BLaER1 treated with 17β-estradiol and CSF1 and Interleukin-3, amounts not matched to agents 10 nM and 100 nM (cell line): ENCODE results near the gene GZMA.

Source experiments
- H3K27ac ChIP-seq, 11 experiments: shearing (Covaris generic); formaldehyde crosslinking; 2 replicates each; pipeline ENCODE4 v1.8.1; 2022
- H3K27me3 ChIP-seq, 11 experiments: shearing (Covaris generic); formaldehyde crosslinking; 2 replicates each; pipeline ENCODE4 v1.8.1; 2022
- H3K36me3 ChIP-seq, 11 experiments: shearing (Covaris generic); formaldehyde crosslinking; 2 replicates each; pipeline ENCODE4 v1.8.1; 2022
- H3K4me1 ChIP-seq, 10 experiments: shearing (Covaris generic); formaldehyde crosslinking; 2 replicates each; pipeline ENCODE4 v1.8.1; 2022
- H3K4me2 ChIP-seq, 11 experiments: shearing (Covaris generic); formaldehyde crosslinking; 2 replicates each; pipeline ENCODE4 v1.8.1; 2022
- H3K4me3 ChIP-seq, 10 experiments: shearing (Covaris generic); formaldehyde crosslinking; 2 replicates each; pipeline ENCODE4 v1.8.1; 2022
- H3K9ac ChIP-seq, 11 experiments: shearing (Covaris generic); formaldehyde crosslinking; 2 replicates each; pipeline ENCODE4 v1.8.1; 2022
- H3K9me3 ChIP-seq, 11 experiments: shearing (Covaris generic); formaldehyde crosslinking; replicated peaks in 1 of 11; 2 replicates each; pipeline ENCODE4 v1.8.1; 2022
- H4K20me1 ChIP-seq, 11 experiments: shearing (Covaris generic); formaldehyde crosslinking; 2 replicates each; pipeline ENCODE4 v1.8.1; 2022
- Cebpa-rat ChIP-seq, 11 experiments: shearing (Covaris generic); IDR thresholded peaks; 2 replicates each; pipeline ENCODE4 v1.8.1; 2022

The GZMA gene

DNA sequence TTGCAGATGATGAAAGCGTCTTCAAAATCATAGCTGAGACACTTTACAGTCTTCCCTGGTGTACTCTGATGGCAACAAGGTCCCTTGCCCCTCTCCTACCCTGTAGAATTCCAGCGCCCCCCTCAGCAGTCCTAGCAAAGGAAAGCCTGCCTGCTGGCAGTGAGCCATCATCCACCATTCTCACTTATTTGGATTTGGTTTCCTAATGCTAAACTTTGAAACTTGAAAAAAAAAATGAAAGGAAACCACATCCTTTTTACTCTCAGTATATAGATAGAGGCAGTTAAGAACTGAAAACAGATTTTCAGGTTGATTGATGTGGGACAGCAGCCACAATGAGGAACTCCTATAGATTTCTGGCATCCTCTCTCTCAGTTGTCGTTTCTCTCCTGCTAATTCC lies at the start of gene GZMA:
Gene GZMA, plus strand, starts transcription at position 299 of the 400 bp plus-strand sequence. Its CDS starts 37 bp downstream, at position 336.
- Histone ChIP-seq H3K27me3 (no peaks in the 10 kb centered on the region), H3K36me3 (peaks cover 0 to 11% (median 0%) of the 10 kb centered on the region in 11 experiments; a peak in 3 of 22 replicates), H3K9ac (peak within 1 kb of the TSS in 8 of 11 experiments; percentile 23 to 74 (median 60); a peak in 15 of 22 replicates), H3K9me3 (peaks cover 20 to 44% (median 32%) of the 10 kb centered on the region in 11 experiments), H3K4me2 (peak within 1 kb of the TSS; percentile 44 to 84 (median 76); a peak in 21 of 22 replicates), H4K20me1 (no peaks in the 10 kb centered on the region), H3K27ac (peak within 1 kb of the TSS in 8 of 11 experiments; percentile 66 to 82 (median 74); a peak in 17 of 22 replicates), H3K4me3 (peak within 1 kb of the TSS in 7 of 10 experiments; percentile 7 to 55 (median 34); a peak in 10 of 20 replicates), H3K4me1 (peaks cover 32 to 58% (median 50%) of the 10 kb centered on the region in 10 experiments)
- no peak for TF ChIP-seq Cebpa-rat (IDR thresholded peaks at IDR 0.05)

DNA sequence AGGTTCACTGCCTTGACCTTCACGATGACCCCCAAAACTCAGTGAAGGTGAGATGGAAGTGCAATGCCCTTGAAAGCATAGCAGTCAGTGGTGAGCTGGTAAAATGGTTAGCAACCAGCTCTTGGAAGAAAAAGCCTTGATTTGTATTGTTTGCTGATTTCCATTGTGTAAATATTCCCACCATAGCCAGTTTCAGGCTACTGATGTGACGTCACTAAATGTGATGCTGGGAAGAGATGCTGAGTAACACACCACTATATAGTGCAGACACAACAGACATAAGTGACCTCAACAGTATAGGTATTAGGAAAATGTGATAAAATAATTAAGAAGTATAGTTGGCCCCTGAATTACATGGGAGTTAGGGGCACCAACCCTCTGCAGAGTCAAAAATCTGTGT lies 47.3 kb upstream of the GZMA start:
- H3K36me3 ChIP-seq = no peaks in the 10 kb centered on the region; a peak in 1 of 22 replicates
- no peak overlapping the region for H3K27ac ChIP-seq
- H4K20me1 ChIP-seq = no peaks in the 10 kb centered on the region
- H3K27me3 ChIP-seq = no peaks in the 10 kb centered on the region
- no peaks in the 10 kb centered on the region for H3K4me1 ChIP-seq
- H3K4me2 ChIP-seq = no peak overlapping the region
- H3K4me3 ChIP-seq = no peak overlapping the region
- no peak for TF ChIP-seq Cebpa-rat (IDR thresholded peaks at IDR 0.05)
- H3K9me3 ChIP-seq = peaks cover 28 to 51% (median 37%) of the 10 kb centered on the region in 11 experiments
- no peak overlapping the region for H3K9ac ChIP-seq

DNA sequence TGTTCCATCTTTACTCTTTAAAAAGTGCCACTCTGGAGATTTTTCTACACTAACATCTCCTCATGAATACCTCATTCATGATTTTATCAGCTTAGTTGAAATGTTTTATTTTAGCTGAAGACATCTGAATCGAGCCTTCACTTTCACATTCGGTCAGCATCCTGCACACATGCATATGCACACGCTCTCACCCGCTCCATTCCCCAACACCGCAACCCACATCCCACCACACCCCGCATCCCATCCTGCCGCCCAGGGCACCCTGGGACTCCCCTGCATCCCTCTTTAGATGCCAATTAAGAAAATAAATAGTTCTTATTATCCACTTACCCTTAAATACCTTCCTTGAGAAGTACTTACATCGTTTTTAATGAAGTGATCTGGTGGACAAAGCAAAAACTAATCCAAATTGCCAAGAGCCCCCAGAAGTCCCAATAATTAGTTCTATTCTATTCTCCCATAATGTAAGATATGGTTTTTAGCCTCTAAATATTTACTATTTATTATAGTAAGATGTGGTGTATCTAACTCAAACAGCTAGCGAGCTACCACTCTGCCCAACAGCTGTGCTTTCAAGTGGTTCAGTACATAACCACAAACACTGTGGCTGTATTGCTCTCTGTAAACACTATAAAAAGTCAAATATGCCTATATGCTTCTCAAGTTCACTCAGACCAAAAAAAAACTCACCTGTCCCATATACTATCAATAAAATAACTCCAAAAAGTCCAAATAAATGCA lies 40.2 kb upstream of the GZMA start:
- no peak for TF ChIP-seq Cebpa-rat (IDR thresholded peaks at IDR 0.05)
- peaks cover 12 to 34% (median 28%) of the 10 kb centered on the region in 11 experiments for H3K9me3 ChIP-seq
- H3K27me3 ChIP-seq = no peaks in the 10 kb centered on the region
- H3K4me3 ChIP-seq = no peak overlapping the region
- peaks cover 0 to 34% (median 19%) of the 10 kb centered on the region in 10 experiments; a peak in 14 of 20 replicates for H3K4me1 ChIP-seq
- H4K20me1 ChIP-seq = no peaks in the 10 kb centered on the region
- no peak overlapping the region for H3K9ac ChIP-seq
- no peak overlapping the region for H3K27ac ChIP-seq
- H3K4me2 ChIP-seq = peak overlapping the region in 3 of 11 experiments; percentile 10 to 48 (median 40); a peak in 7 of 22 replicates
- H3K36me3 ChIP-seq = no peaks in the 10 kb centered on the region

DNA sequence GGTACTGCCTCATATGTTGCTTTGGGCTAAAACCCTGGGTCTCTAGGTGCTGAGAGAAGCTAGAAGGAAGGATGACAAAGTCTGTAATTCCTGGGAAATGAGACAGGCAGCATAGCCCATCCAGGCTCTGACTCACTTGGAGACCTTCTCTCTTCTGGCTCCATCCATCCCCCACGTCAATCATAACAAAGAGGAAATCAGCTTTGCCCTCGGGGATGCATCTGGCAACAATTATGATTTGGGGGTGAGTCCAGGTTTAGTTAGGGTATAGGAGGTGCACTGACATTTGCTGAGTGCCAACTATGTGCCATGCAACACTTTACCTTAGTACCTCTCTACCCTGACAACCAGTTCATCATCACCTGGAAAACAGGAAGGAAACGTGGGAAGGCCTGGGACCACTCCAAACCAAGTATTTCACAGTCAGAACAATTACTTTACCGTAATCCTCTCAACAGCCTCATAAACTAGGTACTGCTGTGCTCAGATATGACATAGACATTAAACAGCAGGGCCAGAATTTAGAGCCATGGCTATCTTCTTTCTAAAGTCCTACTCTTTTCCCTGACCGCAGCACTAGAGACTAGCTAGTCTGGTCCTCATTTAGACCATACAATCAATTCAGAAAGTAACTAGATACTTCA lies 39.1 kb upstream of the GZMA start:
- Histone ChIP-seq H3K4me1 (peaks cover 0 to 34% (median 19%) of the 10 kb centered on the region in 10 experiments; a peak in 14 of 20 replicates), H3K4me3 (no peak overlapping the region), H3K9me3 (peaks cover 12 to 32% (median 26%) of the 10 kb centered on the region in 11 experiments), H3K9ac (no peak overlapping the region), H3K27ac (no peak overlapping the region), H4K20me1 (no peaks in the 10 kb centered on the region), H3K4me2 (peak overlapping the region in 8 of 11 experiments; percentile 23 to 62 (median 41); a peak in 13 of 22 replicates), H3K27me3 (no peaks in the 10 kb centered on the region), H3K36me3 (no peaks in the 10 kb centered on the region)
- TF ChIP-seq Cebpa-rat (IDR thresholded peaks at IDR 0.05) = no peak

DNA sequence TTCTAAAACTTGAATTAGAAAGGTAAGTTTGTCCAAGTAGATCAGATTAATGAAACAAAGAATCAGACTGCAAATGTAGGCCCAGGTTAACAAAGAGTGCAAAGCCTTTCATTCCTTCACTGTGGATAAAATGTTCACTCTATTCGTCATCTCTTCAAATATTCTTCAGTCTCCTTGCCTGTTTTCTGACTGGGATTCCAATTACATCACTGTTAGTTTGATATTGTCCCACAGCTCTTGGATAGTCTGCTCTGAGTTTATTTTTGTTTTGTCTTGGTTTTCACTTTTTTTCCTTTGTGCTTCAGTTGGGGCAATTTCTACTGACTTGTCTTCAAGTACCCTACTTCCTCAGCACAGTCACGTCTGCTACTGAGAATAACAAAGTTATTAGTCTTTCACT lies 38.5 kb upstream of the GZMA start:
- peaks cover 12 to 32% (median 26%) of the 10 kb centered on the region in 11 experiments for H3K9me3 ChIP-seq
- H3K27me3 ChIP-seq = no peaks in the 10 kb centered on the region
- no peak overlapping the region for H3K4me3 ChIP-seq
- no peak for TF ChIP-seq Cebpa-rat (IDR thresholded peaks at IDR 0.05)
- no peak overlapping the region for H3K27ac ChIP-seq
- peaks cover 0 to 34% (median 19%) of the 10 kb centered on the region in 10 experiments; a peak in 14 of 20 replicates for H3K4me1 ChIP-seq
- peak overlapping the region in 5 of 11 experiments; percentile 28 to 48 (median 42); a peak in 4 of 22 replicates for H3K4me2 ChIP-seq
- H4K20me1 ChIP-seq = no peaks in the 10 kb centered on the region
- H3K9ac ChIP-seq = no peak overlapping the region
- no peaks in the 10 kb centered on the region for H3K36me3 ChIP-seq

DNA sequence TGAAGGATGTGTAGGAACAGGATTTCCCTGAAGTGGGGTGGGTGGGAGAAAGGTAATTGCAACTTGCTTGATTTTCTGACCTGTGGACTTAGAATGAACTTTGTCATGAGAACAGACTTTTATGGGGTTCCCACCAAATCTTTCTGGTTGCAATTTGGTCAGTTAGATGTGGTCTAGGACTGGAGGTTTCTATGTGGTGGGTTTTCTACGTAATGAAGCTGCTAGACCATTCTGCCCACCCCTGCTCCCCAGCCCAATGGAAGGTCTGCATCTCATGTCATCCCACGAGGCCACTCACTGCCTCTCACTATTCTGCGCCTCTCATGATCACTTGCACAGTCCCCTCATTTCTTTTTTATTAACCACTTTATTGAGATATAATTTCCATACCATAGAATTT lies 37.9 kb upstream of the GZMA start:
- no peaks in the 10 kb centered on the region for H4K20me1 ChIP-seq
- H3K4me3 ChIP-seq = no peak overlapping the region
- H3K9me3 ChIP-seq = peaks cover 12 to 32% (median 25%) of the 10 kb centered on the region in 11 experiments
- H3K36me3 ChIP-seq = no peaks in the 10 kb centered on the region
- no peak for TF ChIP-seq Cebpa-rat (IDR thresholded peaks at IDR 0.05)
- peaks cover 0 to 34% (median 19%) of the 10 kb centered on the region in 10 experiments; a peak in 14 of 20 replicates for H3K4me1 ChIP-seq
- no peak overlapping the region for H3K4me2 ChIP-seq
- H3K27ac ChIP-seq = no peak overlapping the region
- H3K9ac ChIP-seq = no peak overlapping the region
- no peaks in the 10 kb centered on the region for H3K27me3 ChIP-seq

DNA sequence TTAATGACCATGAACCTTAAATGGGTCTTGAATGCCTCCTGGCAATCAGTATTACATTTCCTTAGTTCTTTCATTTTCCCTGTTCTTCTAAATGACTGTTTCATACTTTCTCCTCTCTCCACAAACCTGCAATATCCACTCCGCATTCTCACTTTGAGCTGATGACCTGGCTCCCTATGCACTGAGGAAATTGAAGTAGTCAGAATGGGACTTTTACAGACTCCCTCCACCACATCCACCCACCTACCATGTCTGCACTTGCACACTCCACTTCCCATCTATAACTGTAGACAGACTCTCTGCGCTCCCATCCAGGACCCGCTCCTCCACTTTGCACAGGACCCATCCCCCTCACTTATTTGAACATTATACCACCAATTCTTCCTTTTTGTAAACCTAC lies 36.2 kb upstream of the GZMA start:
- H4K20me1 ChIP-seq = no peaks in the 10 kb centered on the region
- H3K4me3 ChIP-seq = no peak overlapping the region
- H3K27ac ChIP-seq = no peak overlapping the region
- no peaks in the 10 kb centered on the region for H3K36me3 ChIP-seq
- H3K9ac ChIP-seq = no peak overlapping the region
- H3K9me3 ChIP-seq = peaks cover 9 to 28% (median 14%) of the 10 kb centered on the region in 11 experiments
- no peak for TF ChIP-seq Cebpa-rat (IDR thresholded peaks at IDR 0.05)
- peak overlapping the region in 8 of 11 experiments; percentile 1 to 51 (median 14); a peak in 12 of 22 replicates for H3K4me2 ChIP-seq
- peaks cover 0 to 34% (median 19%) of the 10 kb centered on the region in 10 experiments; a peak in 14 of 20 replicates for H3K4me1 ChIP-seq
- H3K27me3 ChIP-seq = no peaks in the 10 kb centered on the region

DNA sequence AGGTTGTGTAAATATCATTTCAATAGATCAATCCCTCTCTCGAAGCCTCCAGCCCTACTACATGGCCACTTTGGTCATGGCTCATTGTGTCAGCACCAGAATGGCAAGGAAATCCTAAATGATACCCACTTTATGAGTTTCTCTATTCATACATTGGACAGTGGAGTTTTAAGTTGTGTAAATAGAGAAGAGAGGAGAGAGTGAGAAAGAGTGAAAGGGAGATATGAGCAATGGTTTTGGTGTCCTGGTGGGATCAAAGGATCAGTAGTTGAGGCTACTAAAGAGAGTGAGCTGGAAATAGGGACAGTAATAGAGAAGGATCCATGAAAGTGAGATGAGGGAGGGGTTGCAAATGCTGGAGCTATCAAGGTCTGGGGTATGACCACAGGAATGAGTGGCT lies 31.5 kb upstream of the GZMA start:
- Histone ChIP-seq H3K9me3 (peaks cover 0 to 11% (median 0%) of the 10 kb centered on the region in 11 experiments; a peak in 4 of 22 replicates), H3K4me1 (peaks cover 0 to 22% (median 11%) of the 10 kb centered on the region in 10 experiments; a peak in 13 of 20 replicates), H3K4me2 (no peak overlapping the region), H3K27ac (no peak overlapping the region), H3K9ac (no peak overlapping the region), H3K36me3 (no peaks in the 10 kb centered on the region), H3K27me3 (no peaks in the 10 kb centered on the region), H3K4me3 (no peak overlapping the region), H4K20me1 (no peaks in the 10 kb centered on the region)
- TF ChIP-seq Cebpa-rat (IDR thresholded peaks at IDR 0.05) = no peak

DNA sequence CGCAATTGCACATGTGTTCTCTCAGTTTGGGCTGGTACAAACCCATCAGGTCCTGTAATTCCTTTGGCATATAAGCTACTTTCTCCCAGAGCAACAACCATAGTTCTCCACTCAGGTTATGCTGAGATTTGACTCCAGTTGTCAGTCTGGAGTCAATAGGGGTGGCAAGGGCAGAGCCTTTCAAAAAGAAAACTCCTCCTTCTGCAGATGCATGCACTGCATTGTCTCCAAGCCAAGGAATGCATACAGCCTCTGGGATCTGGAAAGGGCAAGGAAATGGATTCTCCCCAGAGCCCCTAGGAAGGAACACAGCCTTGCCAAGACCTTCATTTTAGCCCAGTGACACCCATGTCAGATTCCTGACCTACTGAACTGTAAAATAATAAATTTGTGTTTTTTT lies 31.0 kb upstream of the GZMA start:
- Histone ChIP-seq H3K9me3 (peaks cover 0 to 11% (median 0%) of the 10 kb centered on the region in 11 experiments; a peak in 4 of 22 replicates), H3K36me3 (no peaks in the 10 kb centered on the region), H4K20me1 (no peaks in the 10 kb centered on the region), H3K4me3 (no peak overlapping the region), H3K4me1 (peaks cover 0 to 18% (median 9%) of the 10 kb centered on the region in 10 experiments; a peak in 13 of 20 replicates), H3K27me3 (no peaks in the 10 kb centered on the region), H3K4me2 (no peak overlapping the region), H3K27ac (no peak overlapping the region), H3K9ac (no peak overlapping the region)
- TF ChIP-seq Cebpa-rat (IDR thresholded peaks at IDR 0.05) = peak in 1 of 11 experiments; percentile 7; a peak in 1 of 22 replicates
